Bone marrow (tissue), 2 donors: ENCODE data around the gene PRIM2.
"Not testable (repeated sequence)": the region's sequence is repeated elsewhere in the genome, so short reads cannot be mapped to it uniquely, and the experiment has no call there.

Experiments used
- DNase-seq, 2 donors: peaks; one replicate each; lab custom pipeline; 2025; lab: John Stamatoyannopoulos, UW

The PRIM2 gene

GRCh38 chr6:57610612-57611011 lies 293.2 kb downstream of the PRIM2 start:
- not testable (repeated sequence) for DNase-seq

GRCh38 chr6:57618959-57619358 lies 301.5 kb downstream of the PRIM2 start:
- not testable (repeated sequence) for DNase-seq

- DNase-seq: not testable (repeated sequence)
These were observed 314.3 kb downstream of the PRIM2 start for GRCh38 chr6:57631773-57632172.

GRCh38 chr6:57658526-57658925 lies 341.1 kb downstream of the PRIM2 start:
- not testable (repeated sequence) for DNase-seq

- DNase-seq: not testable (repeated sequence)
These were observed 342.4 kb downstream of the PRIM2 start for GRCh38 chr6:57659794-57660193.

GRCh38 chr6:57660940-57661339 lies 343.5 kb downstream of the PRIM2 start:
- DNase-seq: not testable (repeated sequence)

GRCh38 chr6:57668108-57668507 lies 350.7 kb downstream of the PRIM2 start:
- DNase-seq: not testable (repeated sequence)

- not testable (repeated sequence) for DNase-seq
These were observed 353.8 kb downstream of the PRIM2 start for GRCh38 chr6:57671237-57671636.

GRCh38 chr6:57671937-57672627 lies 354.7 kb downstream of the PRIM2 start:
- DNase-seq: not testable (repeated sequence)

GRCh38 chr6:57673281-57673680 lies 355.9 kb downstream of the PRIM2 start:
- not testable (repeated sequence) for DNase-seq

GRCh38 chr6:57675386-57675785 lies 358.0 kb downstream of the PRIM2 start:
- DNase-seq: not testable (repeated sequence)

GRCh38 chr6:57696382-57696781 lies 379.0 kb downstream of the PRIM2 start:
- DNase-seq: not testable (repeated sequence)
